A673 (cell line): ENCODE results near the gene WDFY3.

Source experiments
- CTCF ChIP-seq: fragments of 300-800, 200-600 bp; sonication (generic); conservative IDR thresholded peaks from 2 replicates; pipeline ENCODE4 v1.5.1; 2017; ENCODE audit warnings: low read depth, mild to moderate bottlenecking, antibody characterized with exemption, low read length, moderate library complexity, mixed read lengths
- EZH2 ChIP-seq: fragments of 200-600 bp; sonication (generic); IDR thresholded peaks from 2 replicates; pipeline ENCODE4 v1.6.1; 2017; ENCODE audit warnings: borderline replicate concordance, low read depth, mild to moderate bottlenecking, mixed read lengths, antibody characterized with exemption, low read length; ENCODE audit not compliant: poor library complexity, severe bottlenecking

- TF ChIP-seq CTCF: no peak
- no peak for TF ChIP-seq EZH2
Measured at GRCh38 chr4:84825701-84826341, 140.7 kb downstream of the WDFY3 start.
